ENCODE results near the gene CTSO. TPM values are rescaled to one million over a fixed set of nuclear protein-coding genes. Genes with fewer than 3 reads are reported as not detected.

Gene CTSO
- total RNA-seq, 1 experiment from 2014 or later, result 0.81 TPM

DNA sequence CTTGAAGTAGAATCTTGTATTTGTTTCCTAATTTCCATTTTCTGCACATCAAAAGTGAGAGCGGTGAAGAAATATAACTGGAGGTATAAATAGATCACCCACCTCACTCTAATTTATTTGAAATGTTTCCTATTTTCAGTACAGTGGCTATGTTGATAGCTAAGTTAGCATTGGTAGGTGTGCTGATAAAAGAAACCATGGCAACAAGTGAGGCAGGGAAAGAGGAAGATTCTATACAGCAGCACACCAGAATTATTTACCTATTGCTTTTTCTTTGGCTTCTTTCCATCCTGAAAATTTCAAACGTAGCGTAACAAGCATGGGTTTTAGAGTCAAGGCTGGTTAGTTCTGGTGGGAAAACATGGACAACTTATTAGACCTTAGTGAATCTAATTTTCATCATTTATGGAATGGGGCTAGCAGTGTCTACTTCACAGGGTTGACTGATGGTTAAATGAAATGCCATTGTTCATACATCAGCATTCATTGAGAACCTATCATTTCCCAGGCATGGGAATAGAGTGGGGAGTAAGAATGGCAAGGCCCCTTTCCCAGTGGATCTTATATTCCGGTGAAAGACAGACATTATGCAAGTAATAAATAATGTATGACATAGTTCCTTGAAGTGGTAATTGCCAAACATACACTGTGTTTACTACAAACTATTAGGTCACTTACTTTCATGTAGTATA is 30.6 kb upstream of the CTSO start:
- Mint-ChIP-seq H3K27me3 (ENCODE audit: low read depth) (peaks cover 2% of the 10 kb centered on the region; the same call in 1 of the 2 replicates), H3K4me1 (peaks cover 9 to 16% of the 10 kb centered on the region in 2 experiments), H3K36me3 (ENCODE audit: insufficient read depth in 1 of 3, low read depth in 3 of 3) (peaks cover 0 to 5% (median 3%) of the 10 kb centered on the region in 3 experiments; a peak in 4 of 7 replicates), H3K4me3 (no peak overlapping the region), H3K27ac (no peak overlapping the region), H3K9me3 (peaks cover 4 to 5% of the 10 kb centered on the region in 2 experiments; a peak in 4 of 5 replicates)
- Histone ChIP-seq H3K4me1 (ENCODE audit: insufficient read depth, low read length) (peaks cover 2% of the 10 kb centered on the region; the same call in 1 of the 2 replicates), H3K4ac (ENCODE audit: low read depth, low read length) (no peak overlapping the region), H3K79me1 (ENCODE audit: insufficient read depth, low read depth, low read length, poor library complexity, severe bottlenecking) (no peaks in the 10 kb centered on the region), H4K20me1 (ENCODE audit: control insufficient read depth, insufficient read depth, insufficient read length) (no peaks in the 10 kb centered on the region), H3K4me2 (ENCODE audit: insufficient read depth, insufficient read length, low read length) (no peak overlapping the region), H3T11ph (ENCODE audit: low read length) (no peak overlapping the region), H3K56ac (ENCODE audit: insufficient read length, low read depth, low read length) (no peak overlapping the region), H3K23ac (ENCODE audit: insufficient read length, low read depth, low read length) (no peak overlapping the region), H2BK5ac (ENCODE audit: insufficient read length, low read length) (no peak overlapping the region), H3K27me3 (ENCODE audit: insufficient read depth, low read length) (no peaks in the 10 kb centered on the region), H4K5ac (ENCODE audit: insufficient read length, low read depth, low read length) (no peak overlapping the region), H3K27ac (ENCODE audit: insufficient read length, low read depth, low read length) (no peak overlapping the region), H3K18ac (ENCODE audit: insufficient read length, low read depth, low read length) (no peak overlapping the region), H3K9ac (ENCODE audit: extremely low read depth, insufficient read length, low read length) (no peak overlapping the region), H2BK15ac (ENCODE audit: low read depth, low read length) (no peak overlapping the region), H2BK20ac (ENCODE audit: low read depth, low read length, poor library complexity, severe bottlenecking) (no peak overlapping the region), H2BK12ac (ENCODE audit: insufficient read length, low read depth, low read length) (no peak overlapping the region), H3K14ac (ENCODE audit: insufficient read depth, low read length) (no peak overlapping the region), H3K79me2 (ENCODE audit: insufficient read depth, low read length) (no peaks in the 10 kb centered on the region), H4K91ac (ENCODE audit: insufficient read length, low read depth, low read length) (no peak overlapping the region), H2BK120ac (ENCODE audit: low read depth, low read length, poor library complexity, severe bottlenecking) (no peak overlapping the region), H2AFZ (ENCODE audit: low read length) (no peak overlapping the region), H3K9me3 (ENCODE audit: control insufficient read depth, low read depth, low read length) (no peaks in the 10 kb centered on the region), H2AK5ac (ENCODE audit: insufficient read length, low read length) (no peak overlapping the region), H4K8ac (replicated peaks; ENCODE audit: insufficient read length, low read depth, low read length) (no peak overlapping the region), H3K23me2 (ENCODE audit: insufficient read length, low read depth, low read length, poor library complexity, severe bottlenecking) (no peaks in the 10 kb centered on the region)
- WGBS (ENCODE audit: extremely low coverage, insufficient read length, low lambda C conversion rate), result no CpG with 5 or more reads among the region's 4 CpGs
- TF ChIP-seq CTCF (conservative IDR thresholded peaks at IDR 0.05), result no peak
- no peak for DNase-seq

Data from H9 (cell line).